SK-N-SH (cell line): ENCODE data around the gene ENDOD1. TPM values are rescaled to one million over a fixed set of nuclear protein-coding genes. Genes with fewer than 3 reads are reported as not detected.

Experiments used
- CTCF ChIA-PET: fragments of 300-600, 350-600 bp; formaldehyde crosslinking; extraction: SDS; loops from one replicate; lab custom pipeline; 2021; lab: Yijun Ruan, JAX
- POLR2A ChIA-PET: fragments of 350-600 bp; sonication (Branson Sonifier 250); formaldehyde crosslinking; extraction: SDS; loops from one replicate; lab custom pipeline; 2020; ENCODE audit warnings: antibody characterized with exemption, inconsistent platforms; lab: Yijun Ruan, JAX
- DNase-seq: peaks from one replicate; pipeline ENCODE4 v3.0.0; 2012
- H2AFZ ChIP-seq: fragments of 200-600 bp; sonication (generic); 2 replicates; pipeline ENCODE4 v1.8.1; 2016; ENCODE audit warnings: antibody characterized with exemption, mild to moderate bottlenecking, low read depth
- H3F3A ChIP-seq: fragments of 200-600 bp; sonication (generic); replicated peaks from 2 replicates; pipeline ENCODE3; 2016; ENCODE audit warnings: antibody characterized with exemption, mild to moderate bottlenecking; ENCODE audit not compliant: insufficient read depth
- H3K27ac ChIP-seq, 2 experiments: fragments of 200-500 bp in 1 of 2; fragments of 200-600 bp in 1 of 2; sonication (Bioruptor generic) in 1 of 2; sonication (generic), shearing (Covaris generic) in 1 of 2; 2 replicates each; pipeline versions ENCODE4 v1.5.1 to v1.6.1; 2014 to 2016; ENCODE audit warnings: low read depth in 2 of 2, inconsistent platforms in 1 of 2, low read length in 1 of 2, mild to moderate bottlenecking in 1 of 2, mixed read lengths in 1 of 2
- H3K27me3 ChIP-seq: fragments of 200-600 bp; sonication (generic), shearing (Covaris generic); 2 replicates; pipeline ENCODE4 v1.6.1; 2016; ENCODE audit warnings: mixed run types; ENCODE audit not compliant: insufficient read depth
- H3K36me3 ChIP-seq, 2 experiments: fragments of 200-500 bp in 1 of 2; fragments of 200-600 bp in 1 of 2; sonication (Bioruptor generic) in 1 of 2; sonication (generic) in 1 of 2; replicated peaks in 1 of 2; 2 replicates each; pipeline versions ENCODE3 to v1.5.1; 2014 to 2016; ENCODE audit warnings: low read length in 1 of 2, mild to moderate bottlenecking in 1 of 2; ENCODE audit not compliant: insufficient read depth in 2 of 2, control insufficient read depth in 1 of 2
- H3K4me1 ChIP-seq, 2 experiments: fragments of 200-500 bp in 1 of 2; fragments of 200-600 bp in 1 of 2; sonication (Bioruptor generic) in 1 of 2; sonication (generic), shearing (Covaris generic) in 1 of 2; 2 replicates each; pipeline versions ENCODE4 v1.5.1 to v1.6.1; 2014 to 2016; ENCODE audit warnings: low read depth in 1 of 2, low read length in 1 of 2, mixed run types in 1 of 2; ENCODE audit not compliant: insufficient read depth in 2 of 2, control insufficient read depth in 1 of 2
- H3K4me2 ChIP-seq: fragments of 200-600 bp; sonication (generic), shearing (Covaris generic); 2 replicates; pipeline ENCODE4 v1.6.1; 2017; ENCODE audit warnings: mixed run types
- H3K4me3 ChIP-seq, 2 experiments: fragments of 200-500 bp in 1 of 2; fragments of 200-600 bp in 1 of 2; sonication (Bioruptor generic) in 1 of 2; sonication (generic), shearing (Covaris generic) in 1 of 2; 2 replicates each; pipeline versions ENCODE4 v1.5.1 to v1.8.1; 2014 to 2016; ENCODE audit warnings: low read depth in 2 of 2, inconsistent platforms in 1 of 2, low read length in 1 of 2, mild to moderate bottlenecking in 1 of 2, mixed read lengths in 1 of 2, moderate library complexity in 1 of 2
- H3K79me2 ChIP-seq: fragments of 200-600 bp; sonication (generic); 2 replicates; pipeline ENCODE4 v1.8.1; 2017; ENCODE audit warnings: mild to moderate bottlenecking; ENCODE audit not compliant: insufficient read depth
- H3K9ac ChIP-seq: fragments of 200-600 bp; sonication (generic); 2 replicates; pipeline ENCODE4 v1.6.1; 2017; ENCODE audit warnings: mixed run types
- H3K9me2 ChIP-seq: fragments of 200-600 bp; sonication (generic); 2 replicates; pipeline ENCODE4 v1.6.1; 2017; ENCODE audit warnings: mixed run types
- H3K9me3 ChIP-seq: fragments of 200-600 bp; sonication (generic); 2 replicates; pipeline ENCODE4 v1.6.1; 2017; ENCODE audit warnings: mixed run types, mild to moderate bottlenecking, moderate library complexity
- H4K20me1 ChIP-seq: fragments of 200-600 bp; sonication (generic); 2 replicates; pipeline ENCODE4 v1.6.1; 2017; ENCODE audit warnings: mild to moderate bottlenecking, mixed run types; ENCODE audit not compliant: insufficient read depth
- CHD2 ChIP-seq: fragments of 150-350 bp; IDR thresholded peaks from 2 replicates; pipeline ENCODE4 v1.6.1; 2018; ENCODE audit warnings: low read length; ENCODE audit not compliant: partially characterized antibody
- ELF1 ChIP-seq: IDR thresholded peaks from 2 replicates; pipeline ENCODE4 v1.4.0; 2012
- EZH2phosphoT487 ChIP-seq: fragments of 200-600 bp; sonication (generic); IDR thresholded peaks from 2 replicates; pipeline ENCODE4 v1.6.1; 2017; ENCODE audit warnings: low read depth, mixed run types, mild to moderate bottlenecking, antibody characterized with exemption, moderate library complexity, borderline replicate concordance
- FOXM1 ChIP-seq: IDR thresholded peaks from 2 replicates; pipeline ENCODE4 v1.4.0; 2012; ENCODE audit warnings: low read depth, mild to moderate bottlenecking
- GATA2 ChIP-seq: sonication (generic); formaldehyde crosslinking; IDR thresholded peaks from 2 replicates; pipeline ENCODE4 v1.5.0; 2020; ENCODE audit warnings: mild to moderate bottlenecking, missing genetic modification reagents
- MXI1 ChIP-seq: IDR thresholded peaks from 2 replicates; pipeline ENCODE4 v1.6.1; 2012; ENCODE audit warnings: mild to moderate bottlenecking, low read depth, low read length, improper control_type of control experiment
- PBX3 ChIP-seq: IDR thresholded peaks from 2 replicates; pipeline ENCODE4; 2012
- RAD21 ChIP-seq: IDR thresholded peaks from 2 replicates; pipeline ENCODE4 v1.6.1; 2012; ENCODE audit warnings: mild to moderate bottlenecking, low read length
- REST ChIP-seq: IDR thresholded peaks from 2 replicates; pipeline ENCODE4 v1.6.1; 2012; ENCODE audit warnings: mild to moderate bottlenecking, low read depth, low read length, moderate library complexity
- RXRA ChIP-seq: IDR thresholded peaks from 2 replicates; pipeline ENCODE4 v1.4.0; 2012; ENCODE audit warnings: low read depth, mild to moderate bottlenecking, borderline replicate concordance
- WGBS: methylation state at CpG from one replicate; pipeline ENCODE4 v1.1.6; 2017; ENCODE audit warnings: low lambda C conversion rate; 5-methylcytosine and 5-hydroxymethylcytosine counted together
- polyA plus RNA-seq, 3 experiments: library from polyadenylated mRNA; depleted of rRNA; stranded (reverse); fragments of >200 nt; gene quantifications; 2 replicates each; pipeline ENCODE4 v1.2.3, GENCODE V29; 2012
- TF ChIP-seq, protein P1 (sequence below): IDR thresholded peaks from 2 replicates; pipeline ENCODE4 v1.4.0; 2012; ENCODE audit warnings: low read depth, borderline replicate concordance
- TF ChIP-seq, protein P2 (sequence below): fragments of 200-600 bp; sonication (generic); IDR thresholded peaks from 2 replicates; pipeline ENCODE4 v1.6.1; 2017; ENCODE audit warnings: antibody characterized with exemption, mild to moderate bottlenecking, moderate library complexity
- TF ChIP-seq, protein P3 (sequence below): fragments of 150-350 bp; IDR thresholded peaks from 2 replicates; pipeline ENCODE4 v1.6.1; 2016; ENCODE audit warnings: mild to moderate bottlenecking, low read depth, low read length
- TF ChIP-seq, protein P4 (sequence below): IDR thresholded peaks from 2 replicates; pipeline ENCODE4 v1.4.0; 2012; ENCODE audit warnings: low read depth, borderline replicate concordance

ENDOD1 gene
- polyA plus RNA-seq, 1 of the 3 experiments (the other 2 are of a cell fraction): 15.0 TPM

DNA sequence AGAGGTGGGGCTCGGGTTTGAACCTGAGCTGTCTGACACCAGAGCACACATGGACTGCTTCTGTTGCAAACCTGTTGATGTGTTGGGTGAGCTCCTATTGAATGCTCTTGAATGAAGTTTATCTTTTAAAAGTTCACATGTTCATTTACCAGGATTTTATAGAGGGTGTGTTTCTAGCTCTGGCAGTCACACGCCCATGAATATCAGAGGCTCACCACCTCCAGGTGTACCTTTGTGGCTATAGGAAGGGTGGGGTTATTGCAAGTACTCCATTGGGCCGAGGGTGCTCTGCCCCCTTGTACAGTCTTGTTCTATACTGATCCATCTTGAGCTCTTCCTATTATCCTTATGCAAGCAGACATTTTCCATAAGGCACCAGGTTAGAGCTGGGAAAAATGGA lies 9.2 kb downstream of the ENDOD1 start:
- ChIA-PET CTCF (interaction anchor here (0.6 to 1.3 kb wide), 2 partner anchors 9 to 426 kb away, joined by 3 to 5 read pairs; no protein-coding TSS in a partner anchor), POLR2A (no interaction called here)
- no peak for TF ChIP-seq GATA2 (CRISPR knock-in tag)
- no peak for DNase-seq
- no peaks in the 10 kb centered on the region; the same call in 1 of the 2 replicates for H3K79me2 ChIP-seq
- no peaks in the 10 kb centered on the region for H4K20me1 ChIP-seq
- no peaks in the 10 kb centered on the region for H3K27me3 ChIP-seq
- H3K9me3 ChIP-seq: no peaks in the 10 kb centered on the region
- H2AFZ ChIP-seq: no peak overlapping the region
- H3K4me1 ChIP-seq: peaks cover 0 to 16% of the 10 kb centered on the region in 2 experiments; a peak in 2 of 4 replicates
- H3F3A ChIP-seq: peaks cover 11% of the 10 kb centered on the region
- no peak overlapping the region for H3K27ac ChIP-seq
- H3K9ac ChIP-seq: no peak overlapping the region
- no peak overlapping the region for H3K4me3 ChIP-seq
- H3K36me3 ChIP-seq: no peaks in the 10 kb centered on the region
- H3K4me2 ChIP-seq: no peak overlapping the region
- WGBS: 82% methylated on average over 3 of the region's 3 CpGs
- H3K9me2 ChIP-seq: no peaks in the 10 kb centered on the region

DNA sequence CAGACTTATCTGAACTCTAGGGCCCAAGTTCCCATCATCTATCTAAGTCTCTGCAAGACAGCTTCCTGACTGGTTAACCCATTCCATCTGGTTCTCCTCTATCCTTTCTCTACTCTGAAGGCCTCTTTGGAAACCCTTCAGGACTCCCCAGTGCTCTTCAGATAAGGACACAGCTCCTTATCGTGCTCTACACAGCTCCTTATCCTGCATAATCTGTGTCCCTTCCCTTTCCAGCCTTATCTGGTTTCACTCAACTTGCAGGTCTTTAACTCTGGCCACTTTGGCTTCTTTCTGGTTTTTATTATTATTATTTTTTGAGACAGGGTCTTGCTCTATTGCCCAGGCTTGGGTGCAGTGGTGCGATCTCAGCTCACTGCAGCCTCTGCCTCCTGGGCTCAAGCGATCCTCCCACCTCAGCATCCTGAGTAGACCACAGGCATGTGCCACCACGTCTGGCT lies 10.6 kb downstream of the ENDOD1 start:
- ChIA-PET CTCF (interaction anchor here (4.7 kb wide), 1 partner anchor 8 kb away, joined by 24 read pairs; no protein-coding TSS in a partner anchor), POLR2A (no interaction called here)
- Histone ChIP-seq H2AFZ (no peak overlapping the region), H3K9ac (no peak overlapping the region), H3K9me2 (no peaks in the 10 kb centered on the region), H3K4me2 (no peak overlapping the region), H3F3A (peaks cover 11% of the 10 kb centered on the region), H4K20me1 (no peaks in the 10 kb centered on the region), H3K27ac (no peak overlapping the region), H3K27me3 (no peaks in the 10 kb centered on the region), H3K4me3 (no peak overlapping the region), H3K36me3 (no peaks in the 10 kb centered on the region), H3K4me1 (peaks cover 0 to 16% of the 10 kb centered on the region in 2 experiments; a peak in 2 of 4 replicates), H3K9me3 (no peaks in the 10 kb centered on the region), H3K79me2 (no peaks in the 10 kb centered on the region; the same call in 1 of the 2 replicates)
- TF ChIP-seq, protein P1, sequence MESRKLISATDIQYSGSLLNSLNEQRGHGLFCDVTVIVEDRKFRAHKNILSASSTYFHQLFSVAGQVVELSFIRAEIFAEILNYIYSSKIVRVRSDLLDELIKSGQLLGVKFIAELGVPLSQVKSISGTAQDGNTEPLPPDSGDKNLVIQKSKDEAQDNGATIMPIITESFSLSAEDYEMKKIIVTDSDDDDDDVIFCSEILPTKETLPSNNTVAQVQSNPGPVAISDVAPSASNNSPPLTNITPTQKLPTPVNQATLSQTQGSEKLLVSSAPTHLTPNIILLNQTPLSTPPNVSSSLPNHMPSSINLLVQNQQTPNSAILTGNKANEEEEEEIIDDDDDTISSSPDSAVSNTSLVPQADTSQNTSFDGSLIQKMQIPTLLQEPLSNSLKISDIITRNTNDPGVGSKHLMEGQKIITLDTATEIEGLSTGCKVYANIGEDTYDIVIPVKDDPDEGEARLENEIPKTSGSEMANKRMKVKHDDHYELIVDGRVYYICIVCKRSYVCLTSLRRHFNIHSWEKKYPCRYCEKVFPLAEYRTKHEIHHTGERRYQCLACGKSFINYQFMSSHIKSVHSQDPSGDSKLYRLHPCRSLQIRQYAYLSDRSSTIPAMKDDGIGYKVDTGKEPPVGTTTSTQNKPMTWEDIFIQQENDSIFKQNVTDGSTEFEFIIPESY: no peak
- TF ChIP-seq CHD2: no peak
- TF ChIP-seq, protein P2, sequence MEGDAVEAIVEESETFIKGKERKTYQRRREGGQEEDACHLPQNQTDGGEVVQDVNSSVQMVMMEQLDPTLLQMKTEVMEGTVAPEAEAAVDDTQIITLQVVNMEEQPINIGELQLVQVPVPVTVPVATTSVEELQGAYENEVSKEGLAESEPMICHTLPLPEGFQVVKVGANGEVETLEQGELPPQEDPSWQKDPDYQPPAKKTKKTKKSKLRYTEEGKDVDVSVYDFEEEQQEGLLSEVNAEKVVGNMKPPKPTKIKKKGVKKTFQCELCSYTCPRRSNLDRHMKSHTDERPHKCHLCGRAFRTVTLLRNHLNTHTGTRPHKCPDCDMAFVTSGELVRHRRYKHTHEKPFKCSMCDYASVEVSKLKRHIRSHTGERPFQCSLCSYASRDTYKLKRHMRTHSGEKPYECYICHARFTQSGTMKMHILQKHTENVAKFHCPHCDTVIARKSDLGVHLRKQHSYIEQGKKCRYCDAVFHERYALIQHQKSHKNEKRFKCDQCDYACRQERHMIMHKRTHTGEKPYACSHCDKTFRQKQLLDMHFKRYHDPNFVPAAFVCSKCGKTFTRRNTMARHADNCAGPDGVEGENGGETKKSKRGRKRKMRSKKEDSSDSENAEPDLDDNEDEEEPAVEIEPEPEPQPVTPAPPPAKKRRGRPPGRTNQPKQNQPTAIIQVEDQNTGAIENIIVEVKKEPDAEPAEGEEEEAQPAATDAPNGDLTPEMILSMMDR: no peak
- TF ChIP-seq FOXM1: no peak
- no peak for TF ChIP-seq RAD21
- no peak for TF ChIP-seq ELF1
- TF ChIP-seq, protein P3, sequence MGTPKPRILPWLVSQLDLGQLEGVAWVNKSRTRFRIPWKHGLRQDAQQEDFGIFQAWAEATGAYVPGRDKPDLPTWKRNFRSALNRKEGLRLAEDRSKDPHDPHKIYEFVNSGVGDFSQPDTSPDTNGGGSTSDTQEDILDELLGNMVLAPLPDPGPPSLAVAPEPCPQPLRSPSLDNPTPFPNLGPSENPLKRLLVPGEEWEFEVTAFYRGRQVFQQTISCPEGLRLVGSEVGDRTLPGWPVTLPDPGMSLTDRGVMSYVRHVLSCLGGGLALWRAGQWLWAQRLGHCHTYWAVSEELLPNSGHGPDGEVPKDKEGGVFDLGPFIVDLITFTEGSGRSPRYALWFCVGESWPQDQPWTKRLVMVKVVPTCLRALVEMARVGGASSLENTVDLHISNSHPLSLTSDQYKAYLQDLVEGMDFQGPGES: no peak
- no peak for TF ChIP-seq PBX3
- TF ChIP-seq REST: no peak
- TF ChIP-seq EZH2phosphoT487: no peak
- no peak for TF ChIP-seq MXI1
- TF ChIP-seq, protein P4, sequence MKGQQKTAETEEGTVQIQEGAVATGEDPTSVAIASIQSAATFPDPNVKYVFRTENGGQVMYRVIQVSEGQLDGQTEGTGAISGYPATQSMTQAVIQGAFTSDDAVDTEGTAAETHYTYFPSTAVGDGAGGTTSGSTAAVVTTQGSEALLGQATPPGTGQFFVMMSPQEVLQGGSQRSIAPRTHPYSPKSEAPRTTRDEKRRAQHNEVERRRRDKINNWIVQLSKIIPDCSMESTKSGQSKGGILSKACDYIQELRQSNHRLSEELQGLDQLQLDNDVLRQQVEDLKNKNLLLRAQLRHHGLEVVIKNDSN: no peak
- no peak for TF ChIP-seq RXRA
- 89% methylated on average over 4 of the region's 4 CpGs for WGBS
- no peak for DNase-seq
